Stimulated activated naive CD4-positive, alpha-beta T cell (primary cell): Measurements from ENCODE around the gene ZNF154.

Experiments used
- DNase-seq, 6 experiments: peaks; one replicate each; lab custom pipeline; 2025; lab: John Stamatoyannopoulos, UW

Gene ZNF154

DNA sequence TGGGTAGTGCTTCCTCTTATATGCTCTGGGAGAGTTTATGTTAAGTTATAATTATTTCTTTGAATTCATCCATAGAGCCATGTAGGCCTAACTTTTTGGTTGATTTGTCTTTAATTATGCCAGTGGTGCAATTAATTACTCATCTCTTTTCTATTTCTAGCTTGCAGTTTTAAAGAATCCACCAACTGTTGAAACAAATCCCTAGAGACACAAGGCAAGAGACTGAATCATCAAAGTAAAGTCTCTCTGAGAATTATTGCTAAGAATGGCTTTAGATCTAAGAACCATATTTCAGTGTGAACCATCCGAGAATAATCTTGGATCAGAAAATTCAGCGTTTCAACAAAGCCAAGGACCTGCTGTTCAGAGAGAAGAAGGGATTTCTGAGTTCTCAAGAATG lies 33.1 kb downstream of the ZNF154 start:
- no peak for DNase-seq

DNA sequence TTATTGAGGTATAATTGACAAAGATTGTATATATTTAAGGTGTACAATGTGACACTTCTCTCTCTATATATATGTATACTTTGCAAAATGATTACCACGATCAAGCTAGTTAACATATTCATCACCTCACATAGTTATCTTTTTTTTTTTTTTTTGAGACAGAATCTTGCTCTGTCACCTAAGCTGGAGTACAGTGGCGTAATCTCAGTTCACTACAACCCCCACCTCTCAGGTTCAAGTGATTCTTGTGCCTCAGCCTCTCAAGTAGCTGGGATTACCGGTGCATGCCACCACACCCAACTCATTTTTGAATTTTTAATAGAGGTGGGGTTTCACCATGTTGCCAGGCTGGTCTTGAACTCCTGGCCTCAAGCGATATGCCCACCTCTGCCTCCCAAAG lies 36.5 kb downstream of the ZNF154 start:
- DNase-seq, result no peak

DNA sequence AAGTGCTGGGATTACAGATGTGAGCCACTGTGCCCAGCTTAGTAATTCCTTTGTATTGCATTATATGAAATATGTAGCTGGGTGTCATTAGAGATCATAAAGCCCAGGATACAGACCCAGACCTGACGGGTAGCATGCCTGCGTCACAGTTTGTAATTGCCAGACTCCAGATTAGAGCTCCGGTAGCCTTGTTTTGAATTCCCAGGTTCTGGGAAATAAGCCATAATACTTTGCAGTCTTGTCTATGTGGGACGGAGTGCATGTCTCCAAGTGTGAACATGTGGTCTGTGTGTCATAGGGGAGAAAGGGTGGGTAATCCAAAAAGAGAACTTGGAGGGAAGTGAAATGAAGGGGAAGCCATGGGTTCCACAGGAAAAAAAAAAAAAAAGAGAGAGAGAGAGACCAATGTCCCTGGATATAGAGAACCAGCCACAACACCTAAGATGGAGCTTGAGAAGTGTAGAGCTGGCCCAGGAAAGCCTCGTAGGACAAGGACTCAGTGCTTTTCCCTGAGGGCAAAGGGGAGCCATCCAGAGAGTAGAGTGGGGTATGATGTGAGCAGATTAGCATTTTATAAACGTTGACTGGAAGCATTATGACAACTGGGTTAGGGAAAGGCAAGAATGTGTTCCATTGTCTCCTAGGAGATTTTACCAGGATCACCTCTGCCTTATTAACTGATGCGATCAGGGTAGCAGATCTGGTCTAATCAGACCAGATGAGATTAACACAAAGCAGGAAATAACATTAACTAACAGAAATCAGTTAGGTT lies 37.7 kb downstream of the ZNF154 start:
- no peak for DNase-seq

DNA sequence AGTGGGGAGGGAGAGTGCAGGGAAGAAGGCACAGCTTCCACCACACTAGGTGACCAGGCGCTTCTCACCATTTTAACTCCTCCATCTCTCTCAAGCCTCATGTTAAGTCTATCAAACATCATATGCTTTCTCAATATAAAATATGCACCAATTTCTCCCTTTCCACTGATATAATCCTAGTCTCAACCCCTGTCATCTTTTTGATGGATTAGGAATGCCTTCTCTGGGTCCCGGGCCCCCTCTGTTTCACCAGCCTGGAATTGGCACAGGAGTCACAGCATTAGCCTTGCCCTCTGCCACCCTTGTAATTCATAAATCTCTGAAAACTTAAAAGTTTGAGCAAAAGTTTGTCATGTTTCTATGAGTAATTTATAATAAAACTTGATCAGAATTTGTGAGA lies 40.4 kb downstream of the ZNF154 start, which contains the start of gene ZSCAN4:
Gene ZSCAN4, plus strand, starts transcription at position 301 of the 400 bp plus-strand sequence. CDS start 7,211 bp downstream, outside the sequence.
- DNase-seq, result no peak

DNA sequence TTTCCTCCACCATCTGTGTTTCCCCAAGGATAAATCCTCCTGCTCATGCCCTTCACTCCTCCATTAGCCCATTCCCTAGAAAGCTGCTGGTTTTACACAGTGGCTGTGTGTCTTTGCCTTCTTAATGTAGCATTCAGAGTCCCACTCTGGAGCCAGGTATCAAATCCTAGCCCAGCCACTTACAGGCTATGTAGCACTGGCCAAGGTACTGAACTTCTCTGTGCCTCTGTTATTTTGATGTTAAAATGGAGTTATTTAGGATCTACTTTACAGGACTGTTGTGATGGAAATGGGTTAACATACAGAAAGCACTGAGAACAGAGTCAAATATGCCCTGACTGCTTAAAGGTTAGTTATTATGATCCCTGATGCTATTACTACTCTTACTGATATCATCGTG lies 41.8 kb downstream of the ZNF154 start:
- no peak for DNase-seq

DNA sequence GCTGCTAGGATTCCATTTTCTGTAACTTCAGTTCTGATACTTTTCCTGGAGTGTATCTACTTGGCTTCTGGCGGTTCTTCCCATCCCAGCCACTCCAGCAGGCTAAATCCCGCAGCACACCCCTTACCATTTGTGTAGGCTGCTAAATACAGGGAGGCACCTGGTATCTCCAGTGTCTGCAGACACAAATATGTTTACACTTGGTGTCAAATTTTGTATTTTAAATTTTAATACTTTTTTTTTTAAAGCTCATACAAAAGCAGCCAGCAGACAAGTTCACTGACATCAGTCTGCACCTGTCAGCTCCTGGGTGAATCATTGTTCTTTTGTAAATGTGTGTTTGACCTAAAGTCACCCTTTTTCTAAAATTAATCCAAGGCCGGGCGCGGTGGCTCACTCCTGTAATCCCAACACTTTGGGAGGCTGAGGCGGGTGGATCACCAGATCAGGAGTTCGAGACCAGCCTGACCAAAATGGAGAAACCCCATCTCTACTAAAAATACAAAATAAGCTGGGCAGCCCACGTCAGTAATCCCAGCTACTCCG lies 43.7 kb downstream of the ZNF154 start:
- DNase-seq, result no peak

DNA sequence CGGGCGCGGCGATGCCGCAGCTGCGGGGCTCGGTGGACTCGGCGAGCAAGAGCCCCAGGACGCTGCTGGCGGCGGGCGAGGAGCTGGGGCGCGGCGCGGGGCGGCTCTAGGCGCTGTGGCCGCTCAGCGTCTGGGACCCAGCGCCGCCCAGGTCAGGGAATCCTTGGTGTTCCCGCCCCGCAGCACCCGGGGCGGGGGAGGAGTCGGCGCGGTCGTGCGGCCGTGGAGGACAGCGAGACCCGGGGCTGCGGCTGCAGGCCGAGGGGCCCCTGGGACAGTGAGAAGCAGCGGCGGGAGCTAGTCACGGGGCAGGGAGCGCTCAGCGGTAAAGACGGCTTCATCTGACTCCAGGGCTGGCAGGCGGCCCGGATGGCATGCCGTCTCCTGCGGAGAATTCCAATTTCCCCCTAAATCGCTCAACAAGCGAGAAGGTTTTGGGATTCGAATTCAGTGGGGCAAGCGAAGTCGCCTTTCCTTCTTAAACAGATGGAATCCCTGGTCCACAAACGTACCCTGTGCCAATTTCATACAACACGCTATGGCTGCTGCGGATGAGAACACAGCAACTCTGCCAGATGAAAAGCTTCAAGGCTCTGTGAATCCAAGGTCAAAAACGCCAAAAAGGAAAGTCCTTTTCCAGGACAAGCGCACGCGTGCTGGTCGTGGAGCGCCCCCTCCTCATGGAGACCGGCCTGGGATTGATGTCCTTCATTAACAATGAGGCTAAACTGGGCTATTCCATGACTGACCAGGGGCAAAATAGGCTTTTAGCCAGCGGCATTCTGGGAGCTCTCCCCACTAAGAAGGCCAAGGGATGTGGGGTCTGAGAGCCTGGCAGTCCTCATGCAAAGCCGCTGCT lies 44.5 kb downstream of the ZNF154 start:
- DNase-seq, result peak in 2 of 6 experiments; percentile 22 to 23

DNA sequence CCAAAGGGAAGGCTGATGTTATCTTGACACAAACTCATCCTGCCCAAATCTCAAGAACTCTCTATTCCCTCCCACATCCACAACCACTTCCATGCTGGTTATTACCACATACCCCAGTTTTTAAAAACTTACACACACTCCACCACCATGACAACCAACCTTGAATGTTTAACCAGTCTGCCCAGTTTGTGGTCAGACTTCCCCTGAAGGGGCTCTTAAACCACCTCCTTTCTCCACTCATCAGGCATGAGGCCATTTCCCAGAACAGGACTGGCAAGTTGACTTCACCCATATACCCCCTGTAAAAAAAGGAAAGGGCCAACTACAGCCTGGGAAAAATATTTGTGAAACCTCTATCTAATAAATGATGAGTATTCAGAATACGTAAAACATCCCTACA lies 52.7 kb downstream of the ZNF154 start:
- no peak for DNase-seq

DNA sequence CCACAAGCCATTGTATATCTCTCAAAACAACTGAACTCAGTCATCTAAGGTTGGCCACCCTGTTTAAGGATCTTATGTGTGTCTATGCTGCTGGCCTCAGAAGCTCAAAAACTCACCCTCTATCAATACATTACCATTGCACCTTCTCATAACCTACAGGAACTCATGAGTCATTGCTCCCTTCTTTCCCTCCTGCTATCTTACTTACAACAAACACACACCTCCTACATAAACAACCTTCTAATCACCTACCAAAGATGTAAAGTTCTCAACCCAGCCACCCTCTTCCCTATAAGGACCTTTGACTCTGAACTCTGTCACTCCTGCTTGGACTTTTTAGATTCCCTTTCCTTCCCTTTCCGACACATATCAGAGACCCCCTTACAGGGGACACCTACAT lies 53.6 kb downstream of the ZNF154 start:
- DNase-seq, result no peak

DNA sequence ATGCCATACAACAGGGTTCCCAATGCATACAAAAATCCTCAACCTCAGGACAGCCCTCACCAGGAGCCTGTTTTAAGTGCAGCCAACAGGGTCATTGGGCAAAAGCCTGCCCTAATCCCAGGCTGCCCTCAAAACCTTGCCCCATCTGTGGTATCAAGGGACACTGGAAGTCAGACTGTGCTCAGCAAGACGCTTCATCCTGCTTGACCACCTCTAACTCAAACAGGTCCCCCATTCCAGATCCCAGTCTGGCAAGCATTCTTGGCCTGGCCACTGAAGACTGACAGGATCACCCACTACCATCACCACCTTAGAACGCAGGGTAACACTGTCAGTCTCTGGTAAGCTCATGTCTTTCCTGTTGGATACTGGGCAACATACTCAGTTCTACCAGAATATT lies 55.3 kb downstream of the ZNF154 start:
- DNase-seq, result no peak

DNA sequence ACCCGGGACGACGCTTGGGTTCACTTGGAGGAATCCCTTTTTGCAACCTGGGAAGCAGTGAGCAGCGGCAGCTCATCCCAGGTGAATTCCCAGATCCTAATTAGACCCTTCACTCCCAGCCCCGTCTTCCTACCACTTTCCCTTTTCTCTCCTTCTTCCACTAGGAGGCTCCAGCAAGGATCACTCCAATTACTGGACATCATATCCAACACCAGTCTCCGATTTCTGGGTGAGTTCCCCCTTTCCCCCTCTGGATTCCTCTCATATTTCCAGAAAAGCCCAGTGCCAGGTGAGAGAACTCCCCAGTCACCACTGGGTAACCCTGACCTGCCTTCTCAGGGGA lies 57.4 kb downstream of the ZNF154 start:
- DNase-seq, result no peak

DNA sequence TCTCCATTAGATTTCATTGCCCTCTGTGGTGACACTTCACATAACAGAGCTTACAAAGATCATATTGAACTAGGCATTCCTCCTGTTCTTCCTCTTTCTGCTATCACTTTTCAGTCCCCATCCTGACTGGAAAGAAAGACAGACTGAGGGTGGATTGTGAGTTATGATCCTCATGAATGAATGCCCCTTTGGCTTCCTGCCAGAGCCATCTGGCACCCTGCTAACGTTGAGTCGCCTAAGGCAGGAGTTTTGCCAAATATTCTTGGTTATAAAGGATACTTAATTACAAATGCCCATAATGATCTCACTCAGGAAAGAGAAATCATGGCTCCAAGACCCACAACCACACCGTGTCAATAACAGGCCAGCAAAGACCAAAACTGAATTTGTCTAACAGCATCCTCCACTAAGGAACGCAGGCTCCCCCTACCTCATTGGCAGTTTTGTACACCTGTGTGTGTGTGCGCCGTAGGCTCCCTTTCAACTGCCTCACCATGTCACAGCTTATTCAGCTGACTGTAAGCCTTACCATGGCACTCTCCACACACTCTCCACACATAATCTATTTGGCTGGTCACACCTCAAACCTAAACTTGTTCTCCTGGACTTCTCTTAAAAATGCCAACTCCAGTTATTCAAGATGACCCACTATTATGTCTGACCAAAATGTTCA lies 60.5 kb downstream of the ZNF154 start:
- no peak for DNase-seq
